H9 (cell line): Measurements from ENCODE around the gene OOSP3. TPM values are rescaled to one million over a fixed set of nuclear protein-coding genes. Genes with fewer than 3 reads are reported as not detected.

Experiments used
- DNase-seq: peaks from one replicate; pipeline ENCODE4 v3.0.0-alpha.2; 2017
- H2AFZ ChIP-seq: one replicate; pipeline ENCODE4 v1.6.1; 2013; ENCODE audit warnings: mild to moderate bottlenecking, low read length, control low read depth, moderate library complexity
- H2AK5ac ChIP-seq: 2 replicates; pipeline ENCODE4 v1.6.1; 2013; ENCODE audit warnings: low read length, control low read depth, mixed read lengths; ENCODE audit not compliant: insufficient read length
- H2BK120ac ChIP-seq: one replicate; pipeline ENCODE4 v1.6.1; 2013; ENCODE audit warnings: low read depth, mild to moderate bottlenecking, low read length, control low read depth, inconsistent platforms; ENCODE audit not compliant: poor library complexity, severe bottlenecking
- H2BK12ac ChIP-seq: 2 replicates; pipeline ENCODE4 v1.6.1; 2013; ENCODE audit warnings: low read length, control low read depth, mixed read lengths, low read depth; ENCODE audit not compliant: insufficient read length
- H2BK15ac ChIP-seq: 2 replicates; pipeline ENCODE4 v1.6.1; 2013; ENCODE audit warnings: low read depth, low read length, control low read depth
- H2BK20ac ChIP-seq: one replicate; pipeline ENCODE4 v1.6.1; 2013; ENCODE audit warnings: low read depth, mild to moderate bottlenecking, low read length, control low read depth, inconsistent platforms; ENCODE audit not compliant: poor library complexity, severe bottlenecking
- H2BK5ac ChIP-seq: 2 replicates; pipeline ENCODE4 v1.6.1; 2013; ENCODE audit warnings: low read length, control low read depth, mixed read lengths; ENCODE audit not compliant: insufficient read length
- H3K14ac ChIP-seq: 2 replicates; pipeline ENCODE4 v1.6.1; 2013; ENCODE audit warnings: low read length, control low read depth; ENCODE audit not compliant: insufficient read depth
- H3K18ac ChIP-seq: 2 replicates; pipeline ENCODE4 v1.6.1; 2013; ENCODE audit warnings: low read depth, mild to moderate bottlenecking, mixed read lengths, low read length, control low read depth; ENCODE audit not compliant: insufficient read length
- H3K23ac ChIP-seq: 2 replicates; pipeline ENCODE4 v1.6.1; 2013; ENCODE audit warnings: low read length, control low read depth, mixed read lengths, low read depth; ENCODE audit not compliant: insufficient read length
- H3K23me2 ChIP-seq: 2 replicates; pipeline ENCODE4 v1.6.1; 2013; ENCODE audit warnings: low read depth, mild to moderate bottlenecking, mixed read lengths, low read length, control low read depth; ENCODE audit not compliant: insufficient read length, poor library complexity, severe bottlenecking
- H3K27ac ChIP-seq: 2 replicates; pipeline ENCODE4 v1.5.1; 2013; ENCODE audit warnings: low read length, control low read depth, mixed read lengths, low read depth; ENCODE audit not compliant: insufficient read length
- H3K27me3 ChIP-seq: 2 replicates; pipeline ENCODE4 v1.6.1; 2013; ENCODE audit warnings: low read length, control low read depth, inconsistent platforms; ENCODE audit not compliant: insufficient read depth
- H3K4ac ChIP-seq: 2 replicates; pipeline ENCODE4 v1.6.1; 2013; ENCODE audit warnings: low read depth, mild to moderate bottlenecking, control low read depth, inconsistent platforms, low read length, moderate library complexity
- H3K4me1 ChIP-seq: 2 replicates; pipeline ENCODE4 v1.6.1; 2013; ENCODE audit warnings: low read length, control low read depth, inconsistent platforms; ENCODE audit not compliant: insufficient read depth
- H3K4me2 ChIP-seq: 2 replicates; pipeline ENCODE4 v1.6.1; 2013; ENCODE audit warnings: low read length, control low read depth, mixed read lengths; ENCODE audit not compliant: insufficient read length, insufficient read depth
- H3K56ac ChIP-seq: 2 replicates; pipeline ENCODE4 v1.6.1; 2013; ENCODE audit warnings: low read depth, mild to moderate bottlenecking, mixed read lengths, low read length, control low read depth; ENCODE audit not compliant: insufficient read length
- H3K79me1 ChIP-seq: 2 replicates; pipeline ENCODE4 v1.6.1; 2013; ENCODE audit warnings: low read depth, mild to moderate bottlenecking, moderate library complexity, low read length, control low read depth, inconsistent platforms; ENCODE audit not compliant: insufficient read depth, poor library complexity, severe bottlenecking
- H3K79me2 ChIP-seq: 2 replicates; pipeline ENCODE4 v1.6.1; 2013; ENCODE audit warnings: low read length, control low read depth, inconsistent platforms; ENCODE audit not compliant: insufficient read depth
- H3K9ac ChIP-seq: 2 replicates; pipeline ENCODE4 v1.6.1; 2013; ENCODE audit warnings: low read length, control low read depth, mixed read lengths; ENCODE audit not compliant: insufficient read length; ENCODE audit errors: extremely low read depth
- H3K9me3 ChIP-seq: one replicate; pipeline ENCODE4 v1.6.1; 2013; ENCODE audit warnings: low read depth, low read length, inconsistent platforms; ENCODE audit not compliant: control insufficient read depth
- H3T11ph ChIP-seq: one replicate; pipeline ENCODE4 v1.6.1; 2013; ENCODE audit warnings: mild to moderate bottlenecking, low read length, control low read depth, inconsistent platforms
- H4K20me1 ChIP-seq: one replicate; pipeline ENCODE4 v1.6.1; 2013; ENCODE audit not compliant: control insufficient read depth, insufficient read length, insufficient read depth
- H4K5ac ChIP-seq: 2 replicates; pipeline ENCODE4 v1.6.1; 2013; ENCODE audit warnings: low read depth, mild to moderate bottlenecking, mixed read lengths, low read length, control low read depth; ENCODE audit not compliant: insufficient read length
- H4K8ac ChIP-seq: replicated peaks from 2 replicates; pipeline ENCODE4 v1.6.1; 2013; ENCODE audit warnings: low read length, control low read depth, mixed read lengths, low read depth; ENCODE audit not compliant: insufficient read length
- H4K91ac ChIP-seq: 2 replicates; pipeline ENCODE4 v1.6.1; 2013; ENCODE audit warnings: low read depth, mild to moderate bottlenecking, moderate library complexity, mixed read lengths, low read length, control low read depth; ENCODE audit not compliant: insufficient read length
- H3K27ac Mint-ChIP-seq, 3 experiments: 2 replicates in 2 of 3; 3 replicates in 1 of 3; pipeline ENCODE4 v1.8.0; 2020 to 2021; ENCODE audit warnings: mixed read lengths in 3 of 3, mild to moderate bottlenecking in 1 of 3, moderate library complexity in 1 of 3
- H3K27me3 Mint-ChIP-seq: 2 replicates; pipeline ENCODE4 v1.8.0; 2021; ENCODE audit warnings: low read depth, mild to moderate bottlenecking, moderate library complexity, mixed read lengths
- H3K36me3 Mint-ChIP-seq, 3 experiments: 2 replicates in 2 of 3; 3 replicates in 1 of 3; pipeline ENCODE4 v1.8.0; 2020 to 2021; ENCODE audit warnings: low read depth in 3 of 3, mixed read lengths in 3 of 3; ENCODE audit not compliant: insufficient read depth in 1 of 3
- H3K4me1 Mint-ChIP-seq, 2 experiments: 2 replicates each; pipeline ENCODE4 v1.8.0; 2020; ENCODE audit warnings: mixed read lengths in 2 of 2
- H3K4me3 Mint-ChIP-seq, 2 experiments: 2 replicates in 1 of 2; 3 replicates in 1 of 2; pipeline ENCODE4 v1.8.0; 2020 to 2021; ENCODE audit warnings: mild to moderate bottlenecking in 2 of 2, mixed read lengths in 2 of 2, moderate library complexity in 1 of 2
- H3K9me3 Mint-ChIP-seq, 2 experiments: 2 replicates in 1 of 2; 3 replicates in 1 of 2; pipeline ENCODE4 v1.8.0; 2020; ENCODE audit warnings: mild to moderate bottlenecking in 2 of 2, mixed read lengths in 2 of 2, moderate library complexity in 1 of 2
- total RNA-seq: library from RNA; stranded (reverse); gene quantifications from 2 replicates; pipeline ENCODE4 v1.2.1, GENCODE V29; 2021
- TF ChIP-seq, protein P1 (sequence below): fragments of 200-600 bp; sonication (generic); conservative IDR thresholded peaks from 3 replicates; pipeline ENCODE4 v1.8.0; 2021; ENCODE audit warnings: antibody characterized with exemption, mild to moderate bottlenecking

Gene OOSP3
- total RNA-seq, 1 experiment from 2014 or later = not detected

DNA sequence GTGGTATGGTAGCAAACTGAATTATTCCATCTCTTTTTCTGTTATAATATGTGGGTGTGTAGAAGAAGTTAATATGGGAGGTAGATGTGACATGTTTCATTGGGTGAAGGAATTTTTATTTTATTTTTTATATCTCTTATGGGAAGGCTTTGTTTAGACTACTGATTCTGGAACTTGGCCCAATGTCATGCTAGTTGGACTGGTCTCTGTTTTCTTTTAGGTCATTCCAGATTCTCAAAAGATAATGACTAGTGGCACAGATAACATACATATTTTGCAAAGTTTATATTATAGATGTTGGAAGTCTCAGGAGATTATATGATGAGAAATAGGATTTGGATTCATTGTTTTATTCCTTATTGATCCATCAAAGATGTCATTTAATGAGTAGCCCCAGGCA lies 1.3 kb upstream of the OOSP3 start:
- Histone ChIP-seq H2AK5ac (no peak overlapping the region), H2BK15ac (no peak overlapping the region), H4K5ac (no peak overlapping the region), H4K8ac (no peak overlapping the region), H3K23me2 (no peaks in the 10 kb centered on the region), H3K56ac (no peak overlapping the region), H3K4ac (no peak overlapping the region), H3K79me2 (no peaks in the 10 kb centered on the region), H2BK20ac (no peak overlapping the region), H3K4me2 (no peak overlapping the region), H3K4me1 (peaks cover 2% of the 10 kb centered on the region; the same call in 1 of the 2 replicates), H3K9me3 (no peaks in the 10 kb centered on the region), H3K27ac (no peak overlapping the region), H4K91ac (no peak overlapping the region), H3K23ac (no peak overlapping the region), H3T11ph (no peak overlapping the region), H2BK12ac (no peak overlapping the region), H3K18ac (no peak overlapping the region), H2BK120ac (no peak overlapping the region), H2BK5ac (no peak overlapping the region), H3K27me3 (no peaks in the 10 kb centered on the region), H3K14ac (no peak overlapping the region), H4K20me1 (no peaks in the 10 kb centered on the region), H2AFZ (no peak overlapping the region), H3K9ac (no peak overlapping the region), H3K79me1 (no peaks in the 10 kb centered on the region)
- Mint-ChIP-seq H3K27ac (peak overlapping the region in 1 of 3 experiments; percentile 41; a peak in 1 of 7 replicates), H3K27me3 (no peaks in the 10 kb centered on the region), H3K4me1 (peaks cover 17 to 20% of the 10 kb centered on the region in 2 experiments), H3K9me3 (no peaks in the 10 kb centered on the region), H3K36me3 (no peaks in the 10 kb centered on the region), H3K4me3 (no peak overlapping the region)
- DNase-seq = no peak
- TF ChIP-seq, protein P1, sequence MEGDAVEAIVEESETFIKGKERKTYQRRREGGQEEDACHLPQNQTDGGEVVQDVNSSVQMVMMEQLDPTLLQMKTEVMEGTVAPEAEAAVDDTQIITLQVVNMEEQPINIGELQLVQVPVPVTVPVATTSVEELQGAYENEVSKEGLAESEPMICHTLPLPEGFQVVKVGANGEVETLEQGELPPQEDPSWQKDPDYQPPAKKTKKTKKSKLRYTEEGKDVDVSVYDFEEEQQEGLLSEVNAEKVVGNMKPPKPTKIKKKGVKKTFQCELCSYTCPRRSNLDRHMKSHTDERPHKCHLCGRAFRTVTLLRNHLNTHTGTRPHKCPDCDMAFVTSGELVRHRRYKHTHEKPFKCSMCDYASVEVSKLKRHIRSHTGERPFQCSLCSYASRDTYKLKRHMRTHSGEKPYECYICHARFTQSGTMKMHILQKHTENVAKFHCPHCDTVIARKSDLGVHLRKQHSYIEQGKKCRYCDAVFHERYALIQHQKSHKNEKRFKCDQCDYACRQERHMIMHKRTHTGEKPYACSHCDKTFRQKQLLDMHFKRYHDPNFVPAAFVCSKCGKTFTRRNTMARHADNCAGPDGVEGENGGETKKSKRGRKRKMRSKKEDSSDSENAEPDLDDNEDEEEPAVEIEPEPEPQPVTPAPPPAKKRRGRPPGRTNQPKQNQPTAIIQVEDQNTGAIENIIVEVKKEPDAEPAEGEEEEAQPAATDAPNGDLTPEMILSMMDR = no peak
